Stimulated activated CD8-positive, alpha-beta memory T cell treated with anti-CD3 and anti-CD28 coated beads, Interleukin-4, amount 100 ng/mL, for 1 hour (primary cell): ENCODE results near the gene MYL7.
"Not testable (repeated sequence)": the region's sequence is repeated elsewhere in the genome, so short reads cannot be mapped to it uniquely, and the experiment has no call there.

Source experiments
- DNase-seq, 2 donors: peaks; one replicate each; pipeline ENCODE4 v3.0.0-alpha.2; 2020; ENCODE audit warnings: low read depth in 2 of 2, low spot score in 1 of 2

The MYL7 gene, protein sequence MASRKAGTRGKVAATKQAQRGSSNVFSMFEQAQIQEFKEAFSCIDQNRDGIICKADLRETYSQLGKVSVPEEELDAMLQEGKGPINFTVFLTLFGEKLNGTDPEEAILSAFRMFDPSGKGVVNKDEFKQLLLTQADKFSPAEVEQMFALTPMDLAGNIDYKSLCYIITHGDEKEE

DNA sequence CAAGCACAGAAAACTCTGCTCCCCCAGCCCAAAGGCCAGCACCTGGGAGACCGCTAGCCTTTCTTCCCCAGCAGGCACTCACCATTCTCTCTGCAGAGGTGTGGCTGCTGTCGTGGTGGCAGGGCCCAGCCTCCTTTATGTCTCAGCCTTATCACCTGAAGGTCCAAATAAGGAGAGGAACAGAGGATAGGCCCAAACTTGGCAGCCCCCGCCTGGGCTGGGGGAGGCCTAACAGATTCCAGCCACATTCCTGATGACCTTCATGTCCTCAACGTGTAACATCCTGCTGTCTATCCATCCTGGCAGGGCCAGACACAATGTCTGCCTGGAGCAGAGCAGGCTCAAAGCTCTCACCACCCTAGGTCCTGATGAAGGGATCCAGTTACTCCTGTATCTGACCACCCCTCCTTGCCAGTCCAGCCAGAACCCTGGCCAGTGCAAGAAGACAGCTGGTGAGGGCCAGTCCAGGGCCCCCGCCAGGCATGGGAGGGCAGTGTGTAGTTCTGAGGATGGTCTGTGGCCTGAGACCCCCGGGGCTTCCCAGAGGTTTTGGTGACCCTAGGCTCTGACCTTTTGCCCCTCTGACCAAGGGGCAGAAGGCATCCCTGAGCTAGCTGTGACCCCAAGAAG lies at the start of gene MYL7:
TSS of gene MYL7 (minus strand) at position 112 of the 630 bp plus-strand sequence. CDS start at position 85, 27 bp downstream.
- DNase-seq: no peak

DNA sequence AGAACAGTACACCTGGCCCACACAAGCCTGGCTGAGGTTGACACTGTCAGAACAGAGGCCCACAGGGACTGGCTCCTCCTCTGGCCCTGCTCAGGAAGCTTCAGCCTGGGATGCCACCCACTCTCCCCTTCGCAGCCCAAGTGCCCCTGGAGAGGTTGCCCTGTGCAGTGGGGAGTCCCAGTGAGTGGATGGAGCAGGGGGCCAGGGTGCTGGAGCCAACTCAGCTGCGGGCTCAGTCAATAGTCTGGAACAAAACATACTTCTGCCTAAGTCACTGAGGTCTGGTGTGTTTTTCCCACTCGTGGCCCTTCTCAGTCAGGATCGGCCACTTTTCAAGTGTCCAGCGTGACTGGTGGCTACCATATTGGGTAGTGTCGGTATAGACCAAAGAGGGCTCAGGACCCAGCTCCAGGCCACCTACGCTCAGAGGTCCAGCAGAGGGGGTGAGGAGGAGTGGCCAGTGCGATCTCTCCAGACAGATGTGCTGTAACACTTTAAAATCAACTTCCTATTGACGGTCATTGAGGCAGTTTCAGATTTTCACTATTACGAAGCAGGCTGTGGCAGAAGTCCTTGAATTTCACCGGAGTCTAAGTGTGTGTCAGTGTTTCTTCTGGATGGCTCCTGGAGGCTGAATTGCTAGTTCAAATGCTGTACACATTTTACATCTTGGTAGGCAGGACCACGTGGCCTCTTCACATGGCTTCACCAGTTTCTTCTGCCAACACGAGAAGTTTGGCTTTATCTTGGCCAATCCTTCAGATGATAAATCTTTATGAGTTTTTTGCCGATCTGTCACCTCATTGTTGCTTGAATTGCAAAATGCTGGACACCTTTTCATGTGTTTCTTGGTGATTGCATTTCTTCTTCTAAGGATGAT lies 49.1 kb upstream of the MYL7 start:
- no peak for DNase-seq

- DNase-seq: no peak
Observed at GRCh38 chr7:44189286-44189992, 48.3 kb upstream of the MYL7 start, which contains the start of gene GCK. Gene GCK (minus strand): TSS chr7:44189439. CDS start chr7:44188953, 486 bp downstream.

GRCh38 chr7:44188480-44189225 lies 47.5 kb upstream of the MYL7 start:
- DNase-seq: no peak

DNA sequence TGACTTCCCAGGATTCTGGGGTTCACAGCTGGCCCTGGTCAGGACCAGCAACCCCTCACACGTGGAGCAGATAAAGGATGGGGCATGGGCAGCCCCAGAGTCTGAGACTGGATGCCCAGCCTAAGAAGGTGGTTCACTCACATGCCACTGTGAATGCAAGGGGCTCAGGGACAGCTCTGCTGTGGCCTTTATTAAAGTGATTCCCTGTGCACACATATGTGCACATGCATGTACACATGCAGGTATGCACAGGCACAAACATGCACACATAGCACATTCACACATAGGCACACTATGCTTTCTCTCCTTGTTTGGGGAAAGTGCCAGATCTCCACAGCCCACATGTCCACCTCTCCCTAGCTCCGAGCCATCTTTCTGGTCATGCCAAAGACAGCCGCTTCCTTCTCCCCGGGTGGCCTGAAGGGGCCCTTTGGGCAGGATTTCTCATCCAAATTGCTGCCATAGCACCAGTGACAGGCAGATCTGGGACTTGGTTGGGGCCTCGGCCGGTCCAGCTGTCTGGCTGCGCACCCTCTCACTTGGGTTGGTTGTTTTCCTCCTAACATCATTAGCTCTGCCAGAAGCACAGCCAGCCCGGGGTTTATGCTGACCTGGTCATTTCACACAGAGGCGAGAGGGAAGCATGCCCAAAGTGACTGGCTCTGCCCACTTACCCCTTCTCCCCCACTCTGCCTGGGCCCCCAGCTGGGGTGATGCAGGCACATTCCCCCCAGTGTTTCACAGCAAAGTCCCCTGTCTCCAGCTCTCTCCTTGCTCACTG lies 46.7 kb upstream of the MYL7 start:
- DNase-seq: no peak

GRCh38 chr7:44186736-44187135 lies 45.6 kb upstream of the MYL7 start:
- no peak for DNase-seq

DNA sequence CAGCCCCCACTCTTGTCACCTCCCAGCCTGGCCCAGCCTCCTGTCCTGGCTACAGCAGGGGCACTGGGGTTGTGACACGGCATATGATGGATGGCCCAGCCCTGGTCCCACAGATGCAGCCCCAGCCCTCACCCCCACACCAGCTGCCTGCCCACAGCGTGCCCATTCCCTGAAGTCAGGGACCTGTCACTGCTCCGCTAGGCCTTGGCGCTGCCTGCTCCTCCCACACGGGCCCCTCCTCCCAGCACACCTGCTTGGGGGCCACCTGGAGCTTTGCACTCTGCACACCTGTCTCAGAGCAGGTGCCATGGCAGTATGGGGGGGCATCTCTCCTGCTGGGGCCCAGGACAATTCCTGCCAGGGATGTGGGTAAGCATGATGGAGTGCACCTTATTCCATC lies 44.6 kb upstream of the MYL7 start:
- DNase-seq: no peak

DNA sequence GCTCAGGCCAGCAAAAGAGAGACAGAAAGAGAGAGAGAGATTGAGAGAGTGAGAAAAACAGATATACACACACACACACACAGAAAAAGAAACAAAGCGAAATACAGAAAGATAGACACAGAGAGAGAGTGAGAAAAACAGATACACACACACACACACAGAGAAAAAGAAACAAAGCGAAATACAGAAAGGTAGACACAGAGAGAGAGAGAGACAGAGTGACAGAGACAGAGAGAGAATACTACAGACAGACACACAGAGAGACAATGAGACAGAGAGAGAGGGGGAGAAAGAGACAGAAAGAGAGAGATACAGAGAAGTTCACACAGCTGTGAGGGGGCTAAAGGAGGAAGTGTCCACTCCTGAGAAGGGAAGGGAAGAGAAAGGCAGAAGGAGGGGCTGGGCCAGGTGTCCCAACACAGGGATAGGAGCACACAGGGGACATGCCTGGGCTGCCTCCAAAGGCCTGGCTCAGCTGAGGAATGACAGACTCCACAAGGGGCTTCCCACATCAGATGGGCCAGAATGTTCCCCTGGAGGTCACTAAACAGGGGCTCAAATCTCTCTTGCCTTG lies 43.8 kb upstream of the MYL7 start:
- DNase-seq: no peak

DNA sequence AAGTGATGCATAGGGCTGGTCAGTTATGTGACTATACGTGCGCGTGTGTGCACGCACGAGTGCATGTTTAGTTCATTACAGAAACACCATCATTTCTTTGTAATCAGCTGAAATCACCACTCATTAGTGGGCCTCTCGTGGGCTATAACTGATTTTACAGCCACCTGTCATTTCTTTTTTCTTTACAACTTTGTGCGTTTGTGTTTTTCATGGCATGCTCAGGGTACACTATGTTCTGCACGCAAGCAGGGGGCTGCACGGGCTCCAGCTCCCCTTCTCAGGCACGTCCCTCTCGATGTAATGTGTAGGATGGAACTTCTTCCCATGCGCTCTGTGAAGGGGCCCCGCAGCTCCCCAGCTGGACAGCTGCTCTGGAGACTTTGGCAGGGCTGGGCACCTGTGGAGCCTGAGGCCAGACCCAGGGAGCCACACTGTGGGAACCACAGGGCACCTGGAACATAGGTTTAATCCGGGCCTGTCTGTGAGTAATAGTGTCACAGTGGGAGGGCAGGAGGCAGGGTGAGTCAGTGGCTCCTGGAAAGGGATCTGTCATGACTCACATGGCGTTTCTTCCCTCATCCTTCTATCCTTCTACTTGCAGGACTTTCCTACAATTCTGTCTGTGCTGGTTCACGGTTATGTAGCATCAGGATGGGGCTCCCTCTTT lies 43.2 kb upstream of the MYL7 start:
- no peak for DNase-seq

GRCh38 chr7:44183386-44183785 lies 42.3 kb upstream of the MYL7 start:
- DNase-seq: no peak

DNA sequence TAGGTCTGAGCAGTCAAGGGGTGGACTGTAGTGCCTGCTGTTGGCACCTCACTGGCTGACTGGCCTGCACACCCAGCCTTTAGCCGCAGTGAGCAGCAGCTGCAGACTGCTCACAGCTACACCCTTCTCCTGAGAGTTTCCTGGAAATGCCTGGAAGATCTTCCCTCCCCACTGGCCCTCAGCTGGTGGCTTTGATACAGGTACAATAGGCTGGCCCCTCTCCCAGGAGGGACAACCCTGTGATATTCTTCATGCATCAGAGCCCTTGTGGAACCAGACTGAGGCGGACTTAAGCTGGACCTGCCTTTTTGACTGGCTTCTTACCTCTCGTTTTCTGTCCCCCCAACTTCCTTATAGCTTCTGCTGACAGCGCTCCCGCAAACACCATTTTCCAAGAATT lies 41.7 kb upstream of the MYL7 start:
- no peak for DNase-seq

DNA sequence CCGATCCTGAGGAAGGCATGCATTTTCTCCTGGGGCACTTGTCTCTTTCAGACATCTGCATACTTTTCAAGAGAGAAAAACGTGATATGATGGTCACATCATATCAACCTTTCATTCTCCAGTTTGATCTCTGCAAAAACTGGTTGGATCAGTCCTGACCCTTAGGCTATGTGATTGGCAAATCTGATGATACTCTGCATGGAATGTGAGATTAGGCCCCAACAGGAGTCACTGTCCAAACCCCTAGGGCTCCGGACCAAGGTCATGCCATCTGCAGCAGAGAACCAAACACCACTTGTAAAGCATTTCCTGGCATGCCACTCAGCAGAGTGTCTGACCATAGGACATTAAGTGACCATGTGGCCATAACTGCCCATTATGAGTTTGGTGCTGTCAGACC lies 39.5 kb upstream of the MYL7 start:
- no peak for DNase-seq

- DNase-seq: no peak
Observed at GRCh38 chr7:44177570-44178131, 36.5 kb upstream of the MYL7 start.

- no peak for DNase-seq
Observed at GRCh38 chr7:44176486-44176885, 35.4 kb upstream of the MYL7 start.

GRCh38 chr7:44175730-44176129 lies 34.6 kb upstream of the MYL7 start:
- no peak for DNase-seq

- DNase-seq: not testable (repeated sequence)
Observed at GRCh38 chr7:44174694-44174948, 33.5 kb upstream of the MYL7 start.

DNA sequence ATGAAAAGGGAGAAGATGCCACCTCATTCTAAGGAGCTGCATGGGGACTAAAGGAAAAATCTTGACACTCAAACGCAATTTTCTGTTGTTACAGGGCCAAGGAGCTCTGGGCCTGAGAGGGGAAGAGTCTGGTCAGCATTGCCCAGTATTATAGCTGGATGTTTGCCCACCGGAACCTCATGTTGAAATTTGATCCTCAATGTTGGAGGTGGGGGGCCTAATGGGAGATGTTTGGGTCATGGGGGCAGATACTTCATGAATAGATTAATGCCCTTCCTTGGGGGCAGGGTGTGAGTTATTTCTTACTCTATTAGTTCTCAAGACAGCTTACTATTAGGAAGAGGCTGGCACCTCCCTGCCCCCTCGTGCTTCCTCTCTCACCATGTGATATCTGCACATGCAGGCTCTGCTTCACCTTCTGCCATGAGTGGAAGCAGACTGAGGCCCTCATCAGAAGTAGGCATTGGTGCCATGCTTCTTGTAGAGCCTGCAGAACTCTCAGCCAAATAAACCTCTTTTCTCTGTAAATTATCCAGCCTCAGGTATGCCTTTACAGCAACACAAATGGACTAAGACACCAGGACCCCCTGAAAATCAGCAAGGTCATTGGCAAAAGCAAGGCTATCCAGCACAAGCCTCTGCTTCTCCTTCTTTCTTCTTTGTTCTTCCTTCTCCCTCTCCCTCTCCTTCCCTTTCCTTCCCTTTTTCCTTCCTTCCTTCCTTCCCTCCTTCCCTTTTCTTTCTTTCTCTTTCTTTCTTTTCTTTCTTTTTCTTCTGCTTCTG lies 33.0 kb upstream of the MYL7 start:
- no peak for DNase-seq

DNA sequence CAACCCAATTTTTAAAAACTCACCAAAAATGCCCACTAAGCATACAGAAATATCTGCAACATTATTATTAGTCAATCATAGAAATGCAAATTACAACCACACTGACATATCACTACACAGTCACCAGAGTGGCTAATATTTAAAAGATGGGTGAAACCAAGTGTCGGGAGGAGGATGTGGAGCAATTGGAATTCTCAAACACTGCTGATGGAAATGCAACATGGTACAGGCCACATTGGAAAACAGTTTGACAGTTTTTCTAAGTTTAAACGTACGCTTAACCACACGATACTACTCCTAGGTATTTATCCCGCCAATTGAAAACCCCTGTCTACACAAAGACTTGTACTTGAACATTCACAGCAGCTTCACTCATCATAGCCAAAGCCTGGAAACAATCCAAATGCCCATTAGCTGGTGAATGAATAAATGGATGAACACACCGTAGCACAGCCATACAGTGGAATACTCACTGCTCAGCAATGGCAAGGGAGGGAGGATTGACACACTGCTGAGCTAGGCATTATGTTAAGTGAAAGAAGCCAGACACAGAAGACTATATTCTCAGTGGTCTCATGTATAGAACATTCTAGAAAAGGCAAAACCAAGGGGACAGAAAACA lies 31.8 kb upstream of the MYL7 start:
- no peak for DNase-seq
